Stimulated activated CD8-positive, alpha-beta memory T cell treated with anti-CD3 and anti-CD28 coated beads, Interleukin-15, amount 100 ng/mL, for 4 hours (primary cell): ENCODE results near the gene MINDY1.

Source experiments
- DNase-seq, 2 donors: peaks; one replicate each; pipeline ENCODE4 v3.0.0-alpha.2; 2020; ENCODE audit warnings: low read depth in 2 of 2

Gene MINDY1

DNA sequence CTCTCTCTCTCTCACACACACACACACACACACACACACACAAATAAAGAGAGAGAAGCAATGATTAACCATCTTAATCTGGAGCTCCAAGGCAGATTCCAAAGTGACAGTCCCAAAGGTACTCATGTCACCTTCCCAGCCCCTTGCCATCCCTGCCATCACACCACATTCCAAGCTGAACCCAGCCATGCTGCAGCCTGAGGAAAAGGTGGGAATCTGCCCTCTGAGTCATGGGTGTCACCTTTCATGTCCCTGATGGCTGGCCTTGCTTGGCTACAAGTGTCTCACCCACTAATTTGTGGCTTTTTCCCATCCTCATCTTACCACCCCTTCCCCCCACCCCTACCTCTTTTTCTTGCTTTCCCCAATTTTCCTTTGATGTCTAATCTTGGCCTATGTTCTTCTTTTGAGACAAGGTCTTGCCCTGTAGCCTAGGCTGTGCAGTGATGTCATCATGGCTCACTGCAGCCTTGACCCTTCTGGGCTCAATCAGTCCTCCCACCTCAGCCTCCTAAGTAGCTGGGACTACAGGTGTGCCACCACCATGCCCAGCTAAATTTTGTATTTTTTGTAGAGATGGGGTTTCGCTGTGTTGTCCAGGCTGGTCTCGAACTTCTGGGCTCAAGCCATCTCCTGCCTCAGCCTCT, 21.4 kb downstream of the MINDY1 start:
- no peak for DNase-seq

DNA sequence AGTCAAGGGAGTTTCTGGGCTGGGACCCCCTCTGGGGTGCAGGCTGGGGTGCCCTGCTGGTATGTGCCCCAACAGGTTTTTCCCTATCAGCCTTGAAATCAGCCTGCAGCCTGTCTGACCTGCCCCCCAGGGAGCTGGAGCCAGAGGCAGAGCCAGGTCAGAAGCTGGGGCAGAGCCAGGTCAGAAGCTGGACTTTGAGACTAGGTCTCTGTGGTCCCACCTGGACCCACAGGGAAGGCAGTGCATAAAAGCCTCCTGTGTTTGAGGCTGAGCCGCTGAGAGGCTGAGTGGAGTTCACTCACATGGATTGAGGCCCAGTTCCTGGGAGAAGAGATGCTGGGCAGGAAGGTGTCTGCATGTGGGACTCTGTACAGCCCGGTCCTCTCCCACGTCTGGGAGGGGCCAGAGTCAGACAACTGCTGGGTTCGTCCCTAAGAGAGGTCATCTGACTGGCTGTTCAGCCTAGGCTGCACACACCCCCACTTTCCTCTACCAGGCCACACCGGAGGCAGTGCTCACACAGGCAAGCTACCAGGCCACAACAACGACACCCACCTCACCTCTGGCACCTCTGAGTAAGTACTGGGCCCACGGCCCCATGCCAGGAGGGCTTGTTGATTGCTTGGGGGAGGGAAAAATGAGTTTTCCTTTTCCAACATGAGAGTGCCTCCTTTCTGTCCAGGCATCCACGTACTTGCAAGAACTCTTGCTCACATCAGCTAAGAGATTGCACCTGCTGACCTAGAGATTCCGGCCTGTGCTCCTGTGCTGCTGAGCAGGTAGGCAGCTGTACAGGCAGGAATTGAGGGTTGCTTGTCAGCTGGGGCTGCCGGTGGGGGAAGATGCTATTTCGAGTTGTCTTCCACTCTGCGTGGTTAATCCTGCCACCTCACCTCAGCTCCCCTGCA, 24.6 kb downstream of the MINDY1 start, which contains the start of gene ANXA9:
TSS of gene ANXA9 (plus strand) at position 488 of the 908 bp plus-strand sequence. CDS start 814 bp downstream, outside the sequence.
- no peak for DNase-seq

- no peak for DNase-seq
These were observed 25.4 kb downstream of the MINDY1 start for GRCh38 chr1:150981177-150981804.

GRCh38 chr1:150979092-150980056, 27.3 kb downstream of the MINDY1 start:
- peak; percentile 57 to 72 for DNase-seq

- DNase-seq, result peak; percentile 54 to 55
These were observed 29.6 kb downstream of the MINDY1 start for GRCh38 chr1:150976879-150977694.

GRCh38 chr1:150976401-150976821, 30.3 kb downstream of the MINDY1 start:
- no peak for DNase-seq

GRCh38 chr1:150974580-150975478, 31.9 kb downstream of the MINDY1 start, which contains the start of gene CERS2:
CERS2 (minus strand) TSS chr1:150974835; CDS start chr1:150969090, 5,745 bp downstream.
- peak; percentile 28 to 60 for DNase-seq

DNA sequence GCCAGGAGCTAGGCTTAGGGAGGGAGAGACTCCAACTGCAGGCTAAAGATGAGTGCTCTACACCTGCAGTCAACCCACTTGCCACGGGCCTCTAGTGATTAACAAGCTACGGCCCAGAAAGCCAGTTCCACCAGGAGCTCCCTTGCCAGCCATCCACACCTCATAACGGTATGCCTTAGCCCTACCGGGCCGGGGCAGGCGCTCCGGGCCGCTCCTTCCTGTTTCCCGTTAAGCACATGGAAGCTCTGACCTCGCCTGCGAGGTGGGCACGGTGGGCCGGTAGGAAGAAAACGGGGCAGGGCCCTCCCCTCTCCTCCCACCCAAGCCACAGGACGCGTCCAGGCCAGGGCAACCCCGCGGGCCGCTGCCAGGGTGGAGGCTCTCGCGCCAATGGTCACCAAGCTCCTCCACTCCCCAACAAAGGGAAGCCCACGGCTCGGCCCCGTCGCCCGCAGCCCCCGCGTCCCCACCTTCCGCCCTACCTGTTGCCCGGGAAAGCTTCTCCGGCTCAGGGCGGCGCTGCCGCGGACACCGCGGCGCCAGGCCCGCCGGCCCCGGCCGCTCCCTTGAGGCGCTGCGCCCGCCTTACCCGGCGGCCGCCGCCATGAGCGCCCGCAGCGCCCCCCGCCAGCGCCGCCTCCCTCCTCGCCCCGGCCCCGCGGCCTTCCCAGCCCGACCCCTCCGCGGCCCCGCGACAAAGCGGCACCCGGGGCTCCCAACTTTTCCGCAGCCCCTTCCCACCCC, 32.7 kb downstream of the MINDY1 start:
- DNase-seq, result peak in 1 of 2 donors; percentile 17

DNA sequence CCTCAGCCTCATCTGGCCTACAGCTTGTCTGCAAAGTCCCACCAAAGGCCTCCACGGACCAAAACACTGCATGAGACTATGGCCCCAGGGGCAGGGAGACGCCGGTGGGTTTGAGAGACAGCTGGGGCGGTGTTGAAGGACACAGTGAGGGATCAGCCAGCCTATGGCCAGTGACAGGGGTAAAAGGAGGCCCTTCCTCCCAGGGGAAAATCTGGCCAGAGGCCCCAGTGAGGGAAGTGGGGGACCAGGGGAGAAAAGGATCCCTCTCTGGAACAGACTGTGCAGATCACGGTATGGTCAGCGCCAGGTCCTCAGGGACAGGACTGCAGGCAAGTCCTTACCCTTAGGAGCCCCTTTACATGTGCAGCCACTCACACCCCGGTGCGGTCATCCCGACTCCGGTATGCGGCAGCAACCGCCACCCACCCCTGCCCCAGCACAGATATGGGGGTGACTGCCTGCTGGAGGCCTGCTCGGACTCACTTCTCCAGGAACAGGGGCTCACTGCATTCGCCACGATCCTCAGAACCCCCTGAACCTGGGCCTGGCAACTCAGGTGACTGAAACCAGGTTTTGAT, 33.4 kb downstream of the MINDY1 start:
- DNase-seq, result no peak

- no peak for DNase-seq
These were observed 34.2 kb downstream of the MINDY1 start for GRCh38 chr1:150972417-150972940.

- no peak for DNase-seq
These were observed 34.9 kb downstream of the MINDY1 start for GRCh38 chr1:150971583-150972416.

DNA sequence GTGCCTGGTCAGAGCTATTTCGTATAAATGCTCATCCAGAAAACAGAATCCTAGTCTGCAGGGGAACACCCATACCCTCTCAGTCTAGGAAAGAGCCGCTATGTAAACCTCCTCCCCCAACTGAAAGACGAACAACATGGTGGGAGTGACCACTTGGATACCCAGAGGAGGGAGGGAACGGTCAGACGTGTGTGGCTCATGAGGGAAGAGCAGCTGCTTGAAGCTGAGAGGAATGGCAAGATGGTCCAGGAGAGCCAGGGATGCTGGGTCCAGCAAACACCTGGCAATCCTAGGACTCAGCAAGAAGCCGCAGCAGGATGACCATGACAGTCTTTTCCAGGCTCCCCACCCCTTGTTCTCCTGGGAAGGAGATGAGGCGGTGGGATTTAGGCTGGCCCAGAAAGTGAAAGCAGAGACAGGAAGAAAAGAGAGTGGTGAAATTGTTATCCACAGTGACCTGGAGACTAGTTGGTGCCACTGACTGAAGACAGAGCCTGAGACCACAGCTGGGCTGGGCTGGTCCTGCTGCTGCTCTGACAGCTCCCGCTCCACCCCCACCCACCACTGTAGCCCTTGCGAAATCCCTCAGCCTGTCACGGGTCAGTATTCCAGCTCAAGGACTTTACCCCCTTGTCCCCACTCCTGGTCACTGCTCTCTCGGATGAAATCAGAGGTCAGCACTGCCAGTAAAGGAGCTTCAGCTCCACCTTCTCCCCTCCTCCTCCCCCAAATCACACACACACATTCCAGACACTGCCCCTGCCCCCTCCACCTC, 35.7 kb downstream of the MINDY1 start:
- DNase-seq, result no peak

- DNase-seq, result no peak
These were observed 37.1 kb downstream of the MINDY1 start for GRCh38 chr1:150969626-150970025.

DNA sequence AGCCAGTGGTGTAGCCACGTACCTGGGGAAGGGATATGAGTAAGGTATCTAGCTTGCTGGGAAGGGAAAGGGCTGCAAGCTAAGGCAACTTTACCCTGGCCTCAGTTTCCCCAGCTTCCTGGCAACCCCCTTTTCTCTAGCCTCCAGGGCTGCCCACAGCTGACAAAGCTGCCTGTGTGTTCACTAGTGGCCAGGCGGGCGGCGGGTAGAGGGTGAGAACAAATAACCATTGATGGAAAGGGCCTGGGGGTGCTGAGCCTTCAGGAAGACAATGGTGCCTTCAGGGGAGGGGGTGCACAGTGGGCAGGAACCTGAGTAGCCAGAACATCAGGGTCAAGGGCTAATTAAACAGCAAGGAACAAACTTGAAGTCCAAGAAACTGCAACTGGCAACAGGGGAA, 38.2 kb downstream of the MINDY1 start:
- DNase-seq, result no peak

DNA sequence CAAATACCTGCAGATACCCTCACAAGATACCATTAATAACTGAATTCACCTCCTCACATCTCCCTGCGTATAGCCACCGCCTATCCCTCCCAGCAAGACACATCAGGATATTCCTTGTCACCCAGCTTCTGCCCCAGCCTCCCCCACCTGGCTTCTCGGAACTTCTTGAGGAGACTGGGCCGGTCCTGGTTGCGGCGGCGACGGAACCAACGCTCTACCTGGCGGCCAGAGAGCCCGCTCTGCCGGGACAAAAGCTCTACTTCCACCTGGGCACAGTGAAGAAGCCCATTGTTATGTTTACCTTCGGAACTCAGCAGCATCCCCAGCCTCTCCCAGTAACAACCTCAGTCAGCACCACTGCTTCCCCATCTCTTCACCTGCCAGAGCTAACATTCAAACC, 38.8 kb downstream of the MINDY1 start:
- no peak for DNase-seq

DNA sequence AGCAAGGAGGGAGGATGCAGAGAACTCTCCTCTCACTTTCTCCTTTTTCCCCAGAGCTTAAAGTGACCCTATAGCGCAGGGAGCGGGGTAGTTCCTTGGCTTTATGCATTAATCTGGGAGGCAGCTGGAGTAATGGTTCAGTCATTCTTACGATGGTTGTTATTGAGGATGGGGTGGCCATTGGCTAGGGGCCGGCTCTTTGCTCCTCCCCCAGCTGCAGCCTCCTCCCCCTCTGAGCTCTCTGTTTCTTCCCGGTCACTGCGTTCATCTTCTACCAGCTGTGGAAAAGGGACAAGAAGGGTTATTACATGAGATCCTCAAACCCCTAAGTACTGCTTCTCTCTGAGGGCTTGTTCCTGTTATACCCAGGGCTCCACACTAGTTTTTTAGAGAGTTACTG, 40.7 kb downstream of the MINDY1 start:
- DNase-seq, result no peak
